ENCODE results near the gene CACNA1D.

The CACNA1D gene

DNA sequence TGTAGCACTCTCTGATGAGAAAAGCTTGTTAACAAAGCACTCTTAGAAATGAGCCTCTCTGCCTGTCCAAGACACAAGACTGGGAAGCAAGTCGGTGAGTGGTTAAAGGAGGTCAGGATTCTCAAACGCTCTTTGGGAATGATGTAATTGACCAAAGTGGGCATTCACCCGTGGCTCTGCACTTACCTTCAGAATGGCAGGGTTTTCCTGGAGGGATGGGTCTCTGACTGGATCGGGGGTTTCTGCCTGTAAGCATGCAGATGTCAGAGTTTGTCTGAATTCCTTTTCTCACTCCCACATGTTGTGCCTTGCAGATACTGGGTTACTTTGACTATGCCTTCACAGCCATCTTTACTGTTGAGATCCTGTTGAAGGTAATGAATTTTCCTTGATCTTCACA, 245.6 kb downstream of the CACNA1D start:
- TF ChIP-seq, protein P1, sequence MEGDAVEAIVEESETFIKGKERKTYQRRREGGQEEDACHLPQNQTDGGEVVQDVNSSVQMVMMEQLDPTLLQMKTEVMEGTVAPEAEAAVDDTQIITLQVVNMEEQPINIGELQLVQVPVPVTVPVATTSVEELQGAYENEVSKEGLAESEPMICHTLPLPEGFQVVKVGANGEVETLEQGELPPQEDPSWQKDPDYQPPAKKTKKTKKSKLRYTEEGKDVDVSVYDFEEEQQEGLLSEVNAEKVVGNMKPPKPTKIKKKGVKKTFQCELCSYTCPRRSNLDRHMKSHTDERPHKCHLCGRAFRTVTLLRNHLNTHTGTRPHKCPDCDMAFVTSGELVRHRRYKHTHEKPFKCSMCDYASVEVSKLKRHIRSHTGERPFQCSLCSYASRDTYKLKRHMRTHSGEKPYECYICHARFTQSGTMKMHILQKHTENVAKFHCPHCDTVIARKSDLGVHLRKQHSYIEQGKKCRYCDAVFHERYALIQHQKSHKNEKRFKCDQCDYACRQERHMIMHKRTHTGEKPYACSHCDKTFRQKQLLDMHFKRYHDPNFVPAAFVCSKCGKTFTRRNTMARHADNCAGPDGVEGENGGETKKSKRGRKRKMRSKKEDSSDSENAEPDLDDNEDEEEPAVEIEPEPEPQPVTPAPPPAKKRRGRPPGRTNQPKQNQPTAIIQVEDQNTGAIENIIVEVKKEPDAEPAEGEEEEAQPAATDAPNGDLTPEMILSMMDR (IDR thresholded peaks at IDR 0.05; ENCODE audit: control insufficient read depth, insufficient read depth, low read depth, low read length, missing control alignments): no peak
- no peak for DNase-seq (ENCODE audit: low read depth)
- H3K4me3 ChIP-seq (ENCODE audit: control insufficient read depth, low read depth, low read length): no peak overlapping the region

DNA sequence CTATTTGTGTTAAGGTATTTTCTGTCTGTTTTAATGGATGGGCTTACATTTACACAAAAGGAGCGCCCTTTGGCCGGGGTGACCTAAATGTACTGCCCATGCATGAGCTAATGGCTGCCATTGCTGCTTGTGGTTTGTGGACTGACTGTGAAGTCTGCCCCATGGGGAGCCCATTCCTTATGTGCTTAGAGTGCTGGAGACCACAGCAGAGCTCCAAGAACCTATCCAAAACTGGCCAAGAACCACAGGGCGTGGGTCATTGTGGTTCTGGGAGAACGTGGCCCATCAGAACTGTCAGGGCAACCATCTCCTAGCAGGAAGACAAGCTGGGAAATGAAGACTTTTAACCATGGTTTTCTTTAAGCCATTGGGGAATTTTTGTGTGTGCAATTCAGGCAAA, 246.5 kb downstream of the CACNA1D start:
- TF ChIP-seq, protein P1 (IDR thresholded peaks at IDR 0.05; ENCODE audit: control insufficient read depth, insufficient read depth, low read depth, low read length, missing control alignments): no peak

DNA sequence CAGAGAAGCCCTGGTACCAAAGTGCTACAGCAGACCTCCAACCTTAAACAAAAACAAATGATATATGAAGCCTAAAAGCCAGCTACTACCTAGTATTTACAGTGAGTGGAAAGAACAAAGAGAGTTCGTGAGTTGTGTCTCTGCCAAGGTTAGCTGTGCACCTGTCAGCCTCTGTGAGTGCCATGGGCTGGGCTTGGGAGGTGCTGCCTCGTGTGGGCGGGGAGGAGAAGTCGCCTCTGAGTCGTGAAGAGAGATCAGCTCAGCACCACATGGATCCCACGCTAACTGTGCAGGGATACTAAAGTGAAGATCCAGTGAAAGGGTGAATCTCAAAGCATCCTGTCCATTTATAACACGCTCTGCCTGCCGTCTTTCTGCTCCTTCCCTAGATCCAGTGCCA, 249.9 kb downstream of the CACNA1D start:
- no peak overlapping the region for H3K4me3 ChIP-seq (ENCODE audit: control insufficient read depth, low read depth, low read length)
- DNase-seq (ENCODE audit: low read depth): no peak
- TF ChIP-seq, protein P1 (IDR thresholded peaks at IDR 0.05; ENCODE audit: control insufficient read depth, insufficient read depth, low read depth, low read length, missing control alignments): no peak

More for the DNA sequence above, 246.5 kb downstream of the CACNA1D start:
- no peak for DNase-seq (ENCODE audit: low read depth)
- no peak overlapping the region for H3K4me3 ChIP-seq (ENCODE audit: control insufficient read depth, low read depth, low read length)

DNA sequence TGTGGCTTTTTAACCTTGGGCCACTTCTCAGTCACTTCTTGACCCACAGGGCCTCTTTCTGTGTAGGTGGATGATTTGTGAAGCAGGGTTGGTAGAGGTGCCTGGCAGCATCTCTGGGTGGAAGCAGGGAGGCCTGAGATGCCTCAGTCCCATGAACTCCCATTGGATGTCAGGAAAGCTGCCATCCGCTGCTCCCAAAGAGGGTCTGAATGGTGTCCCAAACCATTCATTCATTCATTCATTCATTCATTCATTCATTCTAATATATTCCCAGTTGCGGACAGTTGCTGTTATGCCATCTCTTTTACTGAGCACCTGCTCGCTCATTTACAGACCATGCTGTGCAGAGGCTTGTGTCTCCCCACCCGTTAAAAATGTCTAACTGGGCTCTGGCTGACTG, 253.1 kb downstream of the CACNA1D start:
- no peak overlapping the region for H3K4me3 ChIP-seq (ENCODE audit: control insufficient read depth, low read depth, low read length)
- TF ChIP-seq, protein P1 (IDR thresholded peaks at IDR 0.05; ENCODE audit: control insufficient read depth, insufficient read depth, low read depth, low read length, missing control alignments): no peak
- DNase-seq (ENCODE audit: low read depth): no peak

DNA sequence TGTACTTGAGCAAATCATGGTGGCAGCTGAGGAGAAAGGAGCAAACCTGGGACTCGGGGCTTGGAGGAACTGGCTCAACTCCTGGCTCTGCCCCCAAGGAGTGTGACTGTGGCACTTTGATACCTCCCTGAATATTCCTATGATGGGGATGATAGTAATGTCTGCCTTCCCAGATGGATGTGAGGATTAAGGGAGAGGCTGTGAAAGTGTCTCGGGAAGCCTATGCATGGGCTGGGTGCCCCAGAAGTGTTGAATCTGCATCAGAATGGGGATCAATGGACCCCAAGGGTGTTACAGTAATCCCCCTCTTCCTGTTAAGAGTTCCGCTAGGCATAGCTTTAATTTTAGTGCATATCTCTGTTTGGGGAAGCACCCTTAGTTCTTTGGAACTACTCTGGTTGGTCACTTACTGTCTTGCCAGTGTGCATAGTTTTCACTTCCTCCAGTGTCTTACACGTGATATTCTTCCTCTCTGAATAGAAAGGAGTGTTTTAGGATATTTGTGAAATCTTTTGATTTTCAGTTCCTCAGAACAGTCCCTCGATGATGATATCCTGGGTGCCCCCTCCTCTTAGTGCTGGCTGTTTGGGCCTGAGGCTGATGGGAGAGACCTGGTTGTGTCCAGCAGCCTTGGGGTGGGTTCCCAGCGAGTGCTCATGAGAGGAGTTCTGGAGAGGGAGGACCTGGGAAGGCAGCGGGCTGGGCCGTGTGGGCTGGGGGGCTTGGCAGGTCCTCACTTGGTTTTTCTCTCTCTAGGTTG, 254.3 kb downstream of the CACNA1D start:
- DNase-seq (ENCODE audit: low read depth): no peak
- H3K4me3 ChIP-seq (ENCODE audit: control insufficient read depth, low read depth, low read length): no peak overlapping the region
- TF ChIP-seq, protein P1 (IDR thresholded peaks at IDR 0.05; ENCODE audit: control insufficient read depth, insufficient read depth, low read depth, low read length, missing control alignments): no peak

DNA sequence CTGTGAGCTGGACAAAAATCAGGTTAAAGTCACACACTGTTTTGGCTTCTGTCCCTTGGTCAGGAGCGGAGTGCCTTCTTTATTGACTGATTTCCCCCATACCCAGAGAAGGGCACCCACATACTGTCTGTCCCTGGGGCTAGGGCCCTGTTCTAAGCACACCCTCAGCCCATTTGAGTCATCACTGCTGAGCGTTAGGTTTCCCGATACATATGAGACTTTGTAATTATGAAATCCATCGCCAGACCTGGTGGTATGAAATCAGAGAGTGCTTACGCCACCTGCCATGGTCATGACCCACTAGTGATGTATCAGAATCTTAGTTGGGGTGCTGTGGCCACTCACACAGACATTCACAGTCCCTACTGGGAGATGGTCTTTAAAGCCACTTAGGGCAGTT, 255.0 kb downstream of the CACNA1D start:
- TF ChIP-seq, protein P1 (IDR thresholded peaks at IDR 0.05; ENCODE audit: control insufficient read depth, insufficient read depth, low read depth, low read length, missing control alignments): no peak
- H3K4me3 ChIP-seq (ENCODE audit: control insufficient read depth, low read depth, low read length): no peak overlapping the region
- DNase-seq (ENCODE audit: low read depth): no peak

Measured in AG09309 (cell line).